K562 (cell line): ENCODE measurements around the gene TNFSF13. TPM values are rescaled to one million over a fixed set of nuclear protein-coding genes. Genes with fewer than 3 reads are reported as not detected.

ENCODE experiments used
- EZH2 ChIP-seq: IDR thresholded peaks from 2 replicates; pipeline ENCODE4 v1.6.1; 2012; ENCODE audit warnings: low read depth, mild to moderate bottlenecking, inconsistent platforms, low read length, borderline replicate concordance
- JUNB ChIP-seq: fragments of 450-650 bp; formaldehyde crosslinking; conservative IDR thresholded peaks from 2 replicates; pipeline ENCODE4 v1.4.0; 2020; ENCODE audit warnings: mild to moderate bottlenecking
- KLF13 ChIP-seq: fragments of 450-650 bp; IDR thresholded peaks from 2 replicates; pipeline ENCODE4 v1.6.1; 2016; ENCODE audit warnings: missing genetic modification characterization, low read depth, mild to moderate bottlenecking, missing compliant biosample characterization, moderate library complexity, borderline replicate concordance
- KLF6 ChIP-seq: fragments of 250-450 bp; sonication (Bioruptor Pico); IDR thresholded peaks from 2 replicates; pipeline ENCODE4 v1.4.0; 2020; ENCODE audit warnings: mild to moderate bottlenecking, moderate library complexity, borderline replicate concordance
- MECOM ChIP-seq: fragments of 250-450 bp; sonication (Bioruptor Pico); IDR thresholded peaks from 2 replicates; pipeline ENCODE4 v1.8.0; 2022; ENCODE audit warnings: inconsistent platforms
- NCOA2 ChIP-seq, 2 experiments: fragments of 450-650 bp; IDR thresholded peaks; 2 replicates each; pipeline ENCODE4 v1.6.1; 2018; ENCODE audit warnings: mild to moderate bottlenecking in 2 of 2, moderate library complexity in 1 of 2; ENCODE audit not compliant: partially characterized antibody in 2 of 2
- NR1H2 ChIP-seq: sonication (generic); formaldehyde crosslinking; IDR thresholded peaks from 2 replicates; pipeline ENCODE4 v1.4.0; 2020; ENCODE audit warnings: mild to moderate bottlenecking, missing genetic modification reagents
- SETDB1 ChIP-seq: IDR thresholded peaks from one replicate; pipeline ENCODE4 v1.6.1; 2012; ENCODE audit warnings: low read length, control low read depth, inconsistent platforms
- TSC22D4 ChIP-seq: fragments of 450-650 bp; IDR thresholded peaks from 2 replicates; pipeline ENCODE4 v1.6.1; 2016; ENCODE audit warnings: missing genetic modification characterization, missing biosample characterization, control low read depth
- ZNF175 ChIP-seq: fragments of 200-800 bp; sonication (Bioruptor generic); IDR thresholded peaks from 2 replicates; pipeline ENCODE4 v1.6.1; 2016; ENCODE audit warnings: low read depth, mild to moderate bottlenecking, missing genetic modification characterization, missing compliant biosample characterization
- ZNF347 ChIP-seq: fragments of 450-650 bp; formaldehyde crosslinking; IDR thresholded peaks from 2 replicates; pipeline ENCODE4 v1.4.0; 2020; ENCODE audit warnings: low read depth, mild to moderate bottlenecking, moderate library complexity
- ZNF551 ChIP-seq: fragments of 250-450 bp; sonication (Bioruptor Pico); IDR thresholded peaks from 2 replicates; pipeline ENCODE4 v1.5.0; 2021; ENCODE audit warnings: mild to moderate bottlenecking, moderate library complexity
- polyA plus RNA-seq, 8 experiments: library from polyadenylated mRNA; depleted of rRNA in 4 of 8; stranded (reverse) in 5 of 8; unstranded in 3 of 8; fragments of >200 nt; fragmentation: Nextera tagmentation in 2 of 8; fragmentation: Illumina TruSeq in 1 of 8; extraction: Ambion mirVana in 2 of 8; extraction: Trizol in 1 of 8; gene quantifications; 2 replicates each; pipeline versions ENCODE4 v1.2.1 to v1.2.3, GENCODE V29; 2011 to 2014; ENCODE audit warnings: inconsistent platforms in 1 of 8, missing spikeins in 1 of 8
- total RNA-seq, 7 experiments: library from RNA; depleted of rRNA in 6 of 7; stranded (reverse); fragments of >200 nt in 6 of 7; fragmentation: Illumina TruSeq in 2 of 7; extraction: Trizol in 2 of 7; gene quantifications; 2 replicates each; pipeline versions ENCODE4 v1.2.1 to v1.2.3, GENCODE V29; 2011 to 2021; ENCODE audit warnings: low replicate concordance in 1 of 7
- TF ChIP-seq, protein P1 (sequence below): fragments of 150-350 bp; IDR thresholded peaks from 2 replicates; pipeline ENCODE4 v1.6.1; 2014; ENCODE audit warnings: low read depth, mild to moderate bottlenecking, low read length, borderline replicate concordance
- TF ChIP-seq, protein P2 (sequence below), 2 experiments: IDR thresholded peaks; 2 replicates each; pipeline ENCODE4 v1.6.1; 2012; ENCODE audit warnings: improper control_type of control experiment in 2 of 2, low read depth in 2 of 2, low read length in 2 of 2, borderline replicate concordance in 1 of 2
- TF ChIP-seq, protein P3 (sequence below): fragments of 250-450 bp; sonication (Bioruptor Pico); IDR thresholded peaks from 2 replicates; pipeline ENCODE4 v1.6.1; 2021; ENCODE audit warnings: mild to moderate bottlenecking
- TF ChIP-seq, protein P4 (sequence below): fragments of 450-650 bp; formaldehyde crosslinking; IDR thresholded peaks from 2 replicates; pipeline ENCODE4 v1.4.0; 2022; ENCODE audit warnings: missing genetic modification characterization
- TF ChIP-seq, protein P5 (sequence below): IDR thresholded peaks from 2 replicates; pipeline ENCODE4 v1.6.1; 2011; ENCODE audit not compliant: insufficient read length; ENCODE audit errors: extremely low read depth

TNFSF13 gene
- total and polyA plus RNA-seq, 9 of the 15 experiments (the other 6 are each of a cell fraction or from before 2014, with no cell fraction given) = 0.04 to 0.51 (median 0.19) TPM; not detected in 1

DNA sequence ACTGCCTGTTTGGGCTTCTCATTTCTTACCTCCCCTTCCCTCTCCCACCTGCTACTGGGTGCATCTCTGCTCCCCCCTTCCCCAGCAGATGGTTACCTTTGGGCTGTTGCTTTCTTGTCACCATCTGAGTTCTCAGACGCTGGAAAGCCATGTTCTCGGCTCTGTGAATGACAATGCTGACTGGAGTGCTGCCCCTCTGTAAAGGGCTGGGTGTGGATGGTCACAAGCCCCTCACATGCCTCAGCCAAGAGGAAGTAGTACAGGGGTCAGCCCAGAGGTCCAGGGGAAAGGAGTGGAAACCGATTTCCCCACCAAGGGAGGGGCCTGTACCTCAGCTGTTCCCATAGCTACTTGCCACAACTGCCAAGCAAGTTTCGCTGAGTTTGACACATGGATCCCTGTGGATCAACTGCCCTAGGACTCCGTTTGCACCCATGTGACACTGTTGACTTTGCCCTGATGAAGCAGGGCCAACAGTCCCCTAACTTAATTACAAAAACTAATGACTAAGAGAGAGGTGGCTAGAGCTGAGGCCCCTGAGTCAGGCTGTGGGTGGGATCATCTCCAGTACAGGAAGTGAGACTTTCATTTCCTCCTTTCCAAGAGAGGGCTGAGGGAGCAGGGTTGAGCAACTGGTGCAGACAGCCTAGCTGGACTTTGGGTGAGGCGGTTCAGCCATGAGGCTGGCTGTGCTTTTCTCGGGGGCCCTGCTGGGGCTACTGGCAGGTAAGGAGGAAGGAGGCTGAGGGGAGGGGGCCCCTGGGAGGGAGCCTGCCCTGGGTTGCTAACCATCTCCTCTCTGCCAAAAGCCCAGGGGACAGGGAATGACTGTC, 20.7 kb downstream of the TNFSF13 start, which contains the start of gene CD68 (continued):
- TF ChIP-seq, protein P1, sequence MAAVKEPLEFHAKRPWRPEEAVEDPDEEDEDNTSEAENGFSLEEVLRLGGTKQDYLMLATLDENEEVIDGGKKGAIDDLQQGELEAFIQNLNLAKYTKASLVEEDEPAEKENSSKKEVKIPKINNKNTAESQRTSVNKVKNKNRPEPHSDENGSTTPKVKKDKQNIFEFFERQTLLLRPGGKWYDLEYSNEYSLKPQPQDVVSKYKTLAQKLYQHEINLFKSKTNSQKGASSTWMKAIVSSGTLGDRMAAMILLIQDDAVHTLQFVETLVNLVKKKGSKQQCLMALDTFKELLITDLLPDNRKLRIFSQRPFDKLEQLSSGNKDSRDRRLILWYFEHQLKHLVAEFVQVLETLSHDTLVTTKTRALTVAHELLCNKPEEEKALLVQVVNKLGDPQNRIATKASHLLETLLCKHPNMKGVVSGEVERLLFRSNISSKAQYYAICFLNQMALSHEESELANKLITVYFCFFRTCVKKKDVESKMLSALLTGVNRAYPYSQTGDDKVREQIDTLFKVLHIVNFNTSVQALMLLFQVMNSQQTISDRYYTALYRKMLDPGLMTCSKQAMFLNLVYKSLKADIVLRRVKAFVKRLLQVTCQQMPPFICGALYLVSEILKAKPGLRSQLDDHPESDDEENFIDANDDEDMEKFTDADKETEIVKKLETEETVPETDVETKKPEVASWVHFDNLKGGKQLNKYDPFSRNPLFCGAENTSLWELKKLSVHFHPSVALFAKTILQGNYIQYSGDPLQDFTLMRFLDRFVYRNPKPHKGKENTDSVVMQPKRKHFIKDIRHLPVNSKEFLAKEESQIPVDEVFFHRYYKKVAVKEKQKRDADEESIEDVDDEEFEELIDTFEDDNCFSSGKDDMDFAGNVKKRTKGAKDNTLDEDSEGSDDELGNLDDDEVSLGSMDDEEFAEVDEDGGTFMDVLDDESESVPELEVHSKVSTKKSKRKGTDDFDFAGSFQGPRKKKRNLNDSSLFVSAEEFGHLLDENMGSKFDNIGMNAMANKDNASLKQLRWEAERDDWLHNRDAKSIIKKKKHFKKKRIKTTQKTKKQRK = no peak
- TF ChIP-seq, protein P2, sequence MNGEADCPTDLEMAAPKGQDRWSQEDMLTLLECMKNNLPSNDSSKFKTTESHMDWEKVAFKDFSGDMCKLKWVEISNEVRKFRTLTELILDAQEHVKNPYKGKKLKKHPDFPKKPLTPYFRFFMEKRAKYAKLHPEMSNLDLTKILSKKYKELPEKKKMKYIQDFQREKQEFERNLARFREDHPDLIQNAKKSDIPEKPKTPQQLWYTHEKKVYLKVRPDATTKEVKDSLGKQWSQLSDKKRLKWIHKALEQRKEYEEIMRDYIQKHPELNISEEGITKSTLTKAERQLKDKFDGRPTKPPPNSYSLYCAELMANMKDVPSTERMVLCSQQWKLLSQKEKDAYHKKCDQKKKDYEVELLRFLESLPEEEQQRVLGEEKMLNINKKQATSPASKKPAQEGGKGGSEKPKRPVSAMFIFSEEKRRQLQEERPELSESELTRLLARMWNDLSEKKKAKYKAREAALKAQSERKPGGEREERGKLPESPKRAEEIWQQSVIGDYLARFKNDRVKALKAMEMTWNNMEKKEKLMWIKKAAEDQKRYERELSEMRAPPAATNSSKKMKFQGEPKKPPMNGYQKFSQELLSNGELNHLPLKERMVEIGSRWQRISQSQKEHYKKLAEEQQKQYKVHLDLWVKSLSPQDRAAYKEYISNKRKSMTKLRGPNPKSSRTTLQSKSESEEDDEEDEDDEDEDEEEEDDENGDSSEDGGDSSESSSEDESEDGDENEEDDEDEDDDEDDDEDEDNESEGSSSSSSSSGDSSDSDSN (IDR thresholded peaks at IDR 0.05; ENCODE audit: borderline replicate concordance in 1 of 2, low read depth in 2 of 2, low read length in 2 of 2) = no peak
- TF ChIP-seq KLF13 (tag) (no peak), JUNB (CRISPR knock-in tag) (no peak), TSC22D4 (no peak), KLF6 (CRISPR knock-in tag) (no peak), EZH2 (no peak), ZNF175 (CRISPR knock-in tag) (no peak), MECOM (CRISPR knock-in tag) (no peak), ZNF551 (no peak), ZNF347 (no peak), NCOA2 (IDR thresholded peaks at IDR 0.05; ENCODE audit: partially characterized antibody in 2 of 2) (no peak), NR1H2 (CRISPR knock-in tag) (no peak), SETDB1 (no peak)
- TF ChIP-seq, protein P3, sequence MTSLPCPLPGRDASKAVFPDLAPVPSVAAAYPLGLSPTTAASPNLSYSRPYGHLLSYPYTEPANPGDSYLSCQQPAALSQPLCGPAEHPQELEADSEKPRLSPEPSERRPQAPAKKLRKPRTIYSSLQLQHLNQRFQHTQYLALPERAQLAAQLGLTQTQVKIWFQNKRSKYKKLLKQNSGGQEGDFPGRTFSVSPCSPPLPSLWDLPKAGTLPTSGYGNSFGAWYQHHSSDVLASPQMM (CRISPR knock-in tag) = no peak
- TF ChIP-seq, protein P4, sequence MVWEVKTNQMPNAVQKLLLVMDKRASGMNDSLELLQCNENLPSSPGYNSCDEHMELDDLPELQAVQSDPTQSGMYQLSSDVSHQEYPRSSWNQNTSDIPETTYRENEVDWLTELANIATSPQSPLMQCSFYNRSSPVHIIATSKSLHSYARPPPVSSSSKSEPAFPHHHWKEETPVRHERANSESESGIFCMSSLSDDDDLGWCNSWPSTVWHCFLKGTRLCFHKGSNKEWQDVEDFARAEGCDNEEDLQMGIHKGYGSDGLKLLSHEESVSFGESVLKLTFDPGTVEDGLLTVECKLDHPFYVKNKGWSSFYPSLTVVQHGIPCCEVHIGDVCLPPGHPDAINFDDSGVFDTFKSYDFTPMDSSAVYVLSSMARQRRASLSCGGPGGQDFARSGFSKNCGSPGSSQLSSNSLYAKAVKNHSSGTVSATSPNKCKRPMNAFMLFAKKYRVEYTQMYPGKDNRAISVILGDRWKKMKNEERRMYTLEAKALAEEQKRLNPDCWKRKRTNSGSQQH = peak; percentile 34; the same call in 1 of the 2 replicates
- TF ChIP-seq, protein P5, sequence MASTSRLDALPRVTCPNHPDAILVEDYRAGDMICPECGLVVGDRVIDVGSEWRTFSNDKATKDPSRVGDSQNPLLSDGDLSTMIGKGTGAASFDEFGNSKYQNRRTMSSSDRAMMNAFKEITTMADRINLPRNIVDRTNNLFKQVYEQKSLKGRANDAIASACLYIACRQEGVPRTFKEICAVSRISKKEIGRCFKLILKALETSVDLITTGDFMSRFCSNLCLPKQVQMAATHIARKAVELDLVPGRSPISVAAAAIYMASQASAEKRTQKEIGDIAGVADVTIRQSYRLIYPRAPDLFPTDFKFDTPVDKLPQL = no peak
